HS-5 (cell line): Measurements from ENCODE around the gene MTMR11.
A peak's percentile ranks its signal among the peaks of the same experiment; 100 is the strongest.
"Not testable (repeated sequence)": the region's sequence is repeated elsewhere in the genome, so short reads cannot be mapped to it uniquely, and the experiment has no call there.

Experiments
- DNase-seq: peaks from one replicate; pipeline ENCODE4 v3.0.0-alpha.2; 2012; ENCODE audit warnings: low read depth

MTMR11 gene, protein sequence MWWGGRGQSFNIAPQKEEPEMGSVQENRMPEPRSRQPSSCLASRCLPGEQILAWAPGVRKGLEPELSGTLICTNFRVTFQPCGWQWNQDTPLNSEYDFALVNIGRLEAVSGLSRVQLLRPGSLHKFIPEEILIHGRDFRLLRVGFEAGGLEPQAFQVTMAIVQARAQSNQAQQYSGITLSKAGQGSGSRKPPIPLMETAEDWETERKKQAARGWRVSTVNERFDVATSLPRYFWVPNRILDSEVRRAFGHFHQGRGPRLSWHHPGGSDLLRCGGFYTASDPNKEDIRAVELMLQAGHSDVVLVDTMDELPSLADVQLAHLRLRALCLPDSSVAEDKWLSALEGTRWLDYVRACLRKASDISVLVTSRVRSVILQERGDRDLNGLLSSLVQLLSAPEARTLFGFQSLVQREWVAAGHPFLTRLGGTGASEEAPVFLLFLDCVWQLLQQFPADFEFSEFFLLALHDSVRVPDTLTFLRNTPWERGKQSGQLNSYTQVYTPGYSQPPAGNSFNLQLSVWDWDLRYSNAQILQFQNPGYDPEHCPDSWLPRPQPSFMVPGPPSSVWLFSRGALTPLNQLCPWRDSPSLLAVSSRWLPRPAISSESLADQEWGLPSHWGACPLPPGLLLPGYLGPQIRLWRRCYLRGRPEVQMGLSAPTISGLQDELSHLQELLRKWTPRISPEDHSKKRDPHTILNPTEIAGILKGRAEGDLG

GRCh38 chr1:149936170-149936991 is at the start of gene MTMR11:
TSS of gene MTMR11 (minus strand) at chr1:149936879. CDS start at chr1:149936647, 232 bp downstream.
- no peak for DNase-seq

DNA sequence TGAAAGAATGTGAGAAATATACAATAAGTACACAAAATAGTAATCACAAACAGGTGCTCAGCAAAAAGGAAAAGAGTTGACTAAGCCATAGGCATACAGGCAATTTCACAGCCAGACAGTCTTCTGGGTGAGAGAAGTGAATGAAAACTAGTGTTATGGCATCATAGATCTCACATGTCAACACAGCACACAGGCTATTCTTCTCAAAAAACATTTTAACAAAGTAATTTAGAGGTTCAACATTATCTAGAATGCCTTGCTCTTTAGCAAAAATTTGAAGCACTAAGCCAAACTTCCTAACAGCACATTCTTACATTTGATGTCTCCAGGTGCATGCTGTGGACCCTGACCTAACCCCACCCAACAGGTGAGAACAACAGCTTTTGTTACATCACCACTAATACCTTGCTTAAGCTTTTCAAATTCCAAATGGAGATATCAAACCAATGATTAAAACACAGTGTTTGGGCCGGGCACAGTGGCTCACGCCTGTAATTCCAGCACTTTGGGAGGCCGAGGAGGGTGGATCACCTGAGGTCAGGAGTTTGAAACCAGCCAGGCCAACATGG is 43.4 kb upstream of the MTMR11 start:
- DNase-seq: no peak

DNA sequence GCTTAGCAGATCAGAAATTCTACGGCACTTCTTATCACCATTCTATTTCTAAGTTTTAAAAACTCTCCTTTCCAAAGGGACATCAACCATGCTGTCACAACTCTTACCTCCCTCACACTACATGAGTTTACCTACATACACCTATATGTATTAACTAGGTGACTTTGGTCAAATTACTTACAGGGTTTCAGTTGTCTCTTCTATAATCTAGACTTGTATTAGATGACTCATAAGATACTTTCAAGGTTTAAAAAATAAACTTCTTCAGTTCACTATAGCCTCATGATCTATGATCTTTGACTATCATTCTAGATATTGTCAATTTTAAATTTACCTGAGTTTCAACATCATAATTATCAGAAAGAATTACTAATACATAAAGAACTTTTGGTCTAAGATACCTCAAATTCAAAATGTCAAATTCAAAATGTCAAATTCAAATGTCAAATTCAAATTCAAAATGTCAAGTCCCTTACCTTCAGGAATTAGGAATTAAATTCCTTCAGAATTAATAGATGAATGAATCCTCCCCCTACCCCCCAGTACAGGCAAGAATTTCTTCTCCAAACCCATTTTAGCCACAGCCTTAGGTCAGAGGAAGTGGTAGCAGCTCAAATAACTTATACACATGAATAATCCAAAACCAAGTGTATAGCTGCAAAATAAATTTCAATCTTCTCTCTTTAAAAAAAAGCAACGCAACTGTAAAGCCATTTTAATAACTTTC is 42.7 kb upstream of the MTMR11 start:
- no peak for DNase-seq

- DNase-seq: no peak
These were observed 41.9 kb upstream of the MTMR11 start for GRCh38 chr1:149978547-149979023.

DNA sequence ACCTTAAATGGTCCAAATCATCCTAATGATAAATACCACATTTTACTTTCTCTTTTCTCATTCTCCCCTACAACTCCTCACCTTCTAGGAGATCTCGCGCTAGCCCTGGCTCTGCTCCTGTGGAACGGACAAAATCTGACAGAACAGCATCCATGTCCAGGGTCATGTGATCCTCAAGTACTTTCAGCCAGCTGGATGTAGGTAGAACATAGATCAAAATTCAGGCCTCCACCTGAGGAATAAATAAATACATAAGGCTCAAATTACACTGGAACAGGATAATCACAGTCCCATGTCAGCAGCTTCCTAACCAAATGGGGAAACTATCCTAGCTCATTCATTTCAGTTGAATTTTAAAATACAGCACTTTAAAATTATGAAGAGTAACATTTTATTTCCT is 40.7 kb upstream of the MTMR11 start:
- DNase-seq: no peak

- no peak for DNase-seq
These were observed 35.9 kb upstream of the MTMR11 start for GRCh38 chr1:149972547-149972946.

GRCh38 chr1:149967646-149968045 is 31.0 kb upstream of the MTMR11 start:
- no peak for DNase-seq

GRCh38 chr1:149967041-149967440 is 30.4 kb upstream of the MTMR11 start:
- DNase-seq: no peak

DNA sequence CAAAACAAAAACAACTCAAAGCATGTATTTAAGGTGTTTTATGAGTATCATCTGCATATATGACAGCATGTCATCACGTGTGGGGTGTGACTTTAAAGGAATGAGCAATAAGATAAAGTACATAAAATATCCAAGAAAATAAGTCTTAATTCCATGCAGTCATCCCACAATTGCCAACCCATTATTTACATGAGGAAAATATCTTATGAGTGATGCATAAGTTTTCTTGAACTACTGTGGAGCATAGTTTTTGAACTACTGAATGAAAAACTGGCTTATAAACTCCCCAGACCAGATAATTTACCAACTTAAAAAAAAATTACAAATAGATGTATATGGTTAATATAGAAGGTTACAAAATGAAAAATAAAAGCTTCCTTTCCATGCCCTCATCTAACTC is 29.7 kb upstream of the MTMR11 start:
- DNase-seq: no peak

DNA sequence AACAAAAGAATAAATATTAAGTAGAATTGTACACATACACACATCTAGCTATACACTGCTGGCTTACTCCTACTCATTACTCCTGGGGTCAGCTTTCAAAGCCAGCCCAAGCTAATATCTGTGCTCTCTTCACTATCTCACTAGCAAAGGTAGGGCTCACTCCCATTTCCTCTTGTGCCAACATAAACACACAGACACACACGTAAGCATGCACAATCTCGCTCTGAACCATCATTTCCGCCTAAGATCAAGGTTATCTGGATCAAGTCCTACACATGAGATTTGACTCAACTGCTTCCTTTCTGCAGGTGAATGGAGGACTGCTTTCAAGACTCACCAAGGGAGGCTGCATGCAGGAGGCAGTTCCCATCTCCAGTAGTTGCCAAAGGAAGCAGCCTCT is 28.8 kb upstream of the MTMR11 start:
- DNase-seq: no peak

DNA sequence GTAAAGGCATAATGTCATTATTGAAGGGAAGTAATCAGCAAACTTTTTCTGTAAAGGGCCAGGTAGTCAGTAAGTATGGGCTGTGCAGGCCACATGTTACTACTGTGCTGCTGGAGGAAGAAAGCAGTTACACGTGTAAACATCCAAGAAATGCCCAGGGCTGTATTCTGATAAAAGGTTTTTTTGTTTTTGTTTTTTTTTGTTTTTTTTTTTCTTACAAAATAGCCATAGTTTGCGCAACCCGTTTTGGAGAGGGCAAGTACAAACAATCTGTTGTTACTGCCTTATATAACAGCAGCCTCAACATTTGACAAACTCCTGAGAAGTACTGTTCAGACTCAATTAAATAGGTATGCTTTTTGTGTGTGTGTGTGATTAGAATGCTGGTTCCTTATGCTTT is 26.7 kb upstream of the MTMR11 start:
- no peak for DNase-seq

DNA sequence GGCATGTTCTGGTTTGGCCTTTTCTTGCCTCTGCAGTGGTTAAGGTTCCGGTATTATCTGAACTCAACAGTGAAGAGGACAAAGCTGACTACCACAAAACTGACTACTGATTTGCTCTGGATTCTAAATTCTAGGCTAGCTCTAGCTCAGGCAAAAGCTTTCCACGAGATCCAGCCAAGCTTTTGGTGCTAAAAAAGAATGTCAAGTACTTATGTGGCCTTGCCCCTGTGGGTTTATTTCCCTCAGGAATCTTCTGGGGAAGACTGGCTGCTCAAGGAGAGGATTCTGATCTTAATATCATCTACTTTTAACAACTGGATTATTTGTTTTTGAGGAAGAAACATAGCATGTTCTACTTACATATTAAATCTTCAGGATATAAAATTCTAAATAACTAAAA is 26.1 kb upstream of the MTMR11 start:
- DNase-seq: no peak

DNA sequence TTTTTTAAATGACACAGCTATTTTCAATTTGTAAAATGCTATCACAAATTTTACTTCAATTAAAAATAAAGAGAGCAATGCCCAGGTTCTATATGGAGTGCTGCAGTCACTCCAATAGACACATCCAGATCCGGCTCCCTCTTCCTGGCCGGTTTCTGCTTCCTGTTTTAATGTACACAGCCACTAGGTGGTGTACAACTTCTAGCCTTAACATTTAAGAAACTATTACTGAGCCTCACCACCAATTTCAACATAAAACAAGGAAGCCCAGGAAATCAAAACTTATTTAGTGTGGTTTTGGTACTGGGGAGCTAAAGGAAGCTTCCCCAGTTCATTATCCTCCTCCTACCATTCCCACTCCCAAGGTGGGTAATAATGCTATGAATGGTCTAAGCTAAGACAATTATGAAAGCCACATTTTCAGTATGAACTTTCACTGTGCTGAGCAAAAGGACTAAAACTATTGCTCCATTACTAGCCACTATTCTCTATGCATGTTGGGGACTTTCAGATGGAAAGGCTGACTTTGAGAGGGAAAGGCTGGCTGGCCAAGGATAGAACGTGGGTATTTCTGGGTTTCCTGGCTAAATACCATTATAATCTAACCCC is 25.5 kb upstream of the MTMR11 start:
- peak; percentile 47 for DNase-seq

GRCh38 chr1:149957548-149957947 is 20.9 kb upstream of the MTMR11 start:
- DNase-seq: not testable (repeated sequence)

- no peak for DNase-seq
These were observed 13.2 kb upstream of the MTMR11 start for GRCh38 chr1:149949911-149950310.

DNA sequence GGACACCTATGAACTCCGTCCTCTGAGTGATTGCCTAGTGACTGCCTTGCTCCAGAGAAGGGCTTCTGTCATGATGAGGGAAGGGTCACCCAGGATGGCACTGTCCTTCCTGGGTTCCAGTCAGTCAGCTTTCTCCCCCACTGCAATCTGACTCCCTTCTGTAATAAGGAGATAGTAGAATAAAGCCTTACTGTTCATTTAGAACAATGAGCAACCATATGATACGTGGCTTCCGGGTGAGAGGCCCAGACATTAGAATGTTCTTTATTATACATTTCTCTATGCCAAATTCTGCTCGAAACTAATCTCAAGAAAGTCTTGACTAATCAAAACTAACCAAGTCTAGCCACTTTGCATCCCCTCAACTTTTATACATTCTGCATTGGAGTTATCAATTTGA is 8.5 kb upstream of the MTMR11 start:
- DNase-seq: no peak

DNA sequence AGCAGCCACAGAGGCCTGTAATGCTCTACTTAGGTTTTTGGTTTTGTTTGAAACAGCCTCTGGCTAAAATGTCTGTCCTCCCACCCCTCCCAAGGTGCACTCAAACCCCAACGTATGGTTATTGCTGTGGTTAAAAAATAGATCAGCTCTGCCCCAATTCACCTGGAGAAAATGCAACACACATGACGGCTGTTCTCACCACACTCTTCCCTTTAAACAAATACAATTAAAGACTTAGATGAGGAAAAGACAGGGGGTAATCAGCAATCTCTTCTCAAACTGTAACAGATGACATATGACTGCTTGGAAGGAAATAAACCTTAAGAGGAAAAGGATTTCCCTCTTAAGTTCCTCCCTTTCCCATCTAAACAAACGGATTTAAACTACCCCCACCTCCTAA is 6.2 kb upstream of the MTMR11 start:
- DNase-seq: no peak

DNA sequence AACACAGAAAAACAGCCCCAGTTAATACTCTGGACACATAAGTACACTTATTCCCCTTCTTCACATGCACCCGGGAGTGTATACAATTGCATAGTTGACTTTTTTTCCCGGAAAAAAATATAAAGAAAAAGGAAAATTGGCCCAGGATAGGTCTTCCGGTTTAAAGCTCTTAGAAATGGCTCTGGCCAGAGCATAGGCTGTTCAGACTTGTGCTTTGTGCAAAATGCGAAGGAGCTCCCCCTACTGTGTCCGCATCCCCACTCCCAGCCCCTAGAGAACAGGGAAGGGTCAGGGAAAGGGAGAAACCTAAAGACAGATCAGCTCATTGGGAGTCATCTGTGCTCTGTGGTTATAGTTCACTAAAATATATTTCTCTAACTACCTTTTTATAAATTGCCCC is 5.5 kb upstream of the MTMR11 start:
- no peak for DNase-seq

- no peak for DNase-seq
These were observed 3.7 kb upstream of the MTMR11 start for GRCh38 chr1:149940427-149940826.

- DNase-seq: not testable (repeated sequence)
These were observed 2.0 kb upstream of the MTMR11 start for GRCh38 chr1:149938668-149939003.

GRCh38 chr1:149937759-149938158 is 1.1 kb upstream of the MTMR11 start:
- no peak for DNase-seq
